Activated naive CD8-positive, alpha-beta T cell treated with anti-CD3 and anti-CD28 coated beads for 36 hours (primary cell): ENCODE measurements around the gene APLF. TPM values are rescaled to one million over a fixed set of nuclear protein-coding genes. Genes with fewer than 3 reads are reported as not detected.
"Not testable (repeated sequence)": the region's sequence is repeated elsewhere in the genome, so short reads cannot be mapped to it uniquely, and the experiment has no call there.

ENCODE experiments used
- DNase-seq: peaks from one replicate; pipeline ENCODE4 v3.0.0; 2021
- H3K27ac Mint-ChIP-seq: one replicate; pipeline ENCODE4 v1.8.0; 2022; ENCODE audit warnings: mild to moderate bottlenecking, moderate library complexity, mixed read lengths
- H3K27me3 Mint-ChIP-seq: one replicate; pipeline ENCODE4 v1.8.0; 2022; ENCODE audit warnings: mild to moderate bottlenecking, mixed read lengths
- H3K36me3 Mint-ChIP-seq: one replicate; pipeline ENCODE4 v1.8.0; 2021; ENCODE audit warnings: mild to moderate bottlenecking, mixed read lengths
- H3K4me1 Mint-ChIP-seq: one replicate; pipeline ENCODE4 v1.8.0; 2021; ENCODE audit warnings: mixed read lengths
- H3K4me3 Mint-ChIP-seq: one replicate; pipeline ENCODE4 v1.8.0; 2022; ENCODE audit warnings: mild to moderate bottlenecking, moderate library complexity, mixed read lengths
- H3K9me3 Mint-ChIP-seq: one replicate; pipeline ENCODE4 v1.8.0; 2022; ENCODE audit warnings: mixed read lengths
- total RNA-seq, 2 experiments: library from RNA; stranded (reverse); gene quantifications; one replicate each; pipeline ENCODE4 v1.2.3, GENCODE V29; 2021

The APLF gene
- total RNA-seq, 2 experiments from 2014 or later = 2.4 to 2.7 TPM

GRCh38 chr2:68591225-68591624, 123.8 kb downstream of the APLF start:
- H3K27ac Mint-ChIP-seq = no peak overlapping the region
- no peak overlapping the region for H3K4me3 Mint-ChIP-seq
- no peak for DNase-seq
- peaks cover 3% of the 10 kb centered on the region for H3K27me3 Mint-ChIP-seq
- H3K36me3 Mint-ChIP-seq = no peaks in the 10 kb centered on the region
- peaks cover 11% of the 10 kb centered on the region for H3K4me1 Mint-ChIP-seq
- H3K9me3 Mint-ChIP-seq = no peaks in the 10 kb centered on the region

DNA sequence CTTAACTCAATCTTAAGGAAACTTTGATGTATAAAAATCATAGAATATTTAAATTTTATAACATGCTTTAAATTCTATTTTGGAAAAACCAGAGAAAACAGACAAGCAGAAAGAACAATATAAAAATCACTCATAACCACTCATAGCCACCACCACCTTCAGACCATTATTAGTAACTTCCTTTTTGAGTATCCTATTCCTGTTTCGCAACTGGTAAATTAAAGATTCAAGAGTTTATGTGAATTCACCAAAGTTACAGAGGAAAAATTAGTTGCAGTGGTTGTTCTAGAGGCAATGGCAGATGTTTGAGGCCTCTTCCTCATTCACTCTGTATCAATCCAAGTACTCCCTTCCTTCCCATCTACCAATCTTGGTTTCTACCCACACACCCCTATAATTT, 126.7 kb downstream of the APLF start:
- H3K27me3 Mint-ChIP-seq = peaks cover 9% of the 10 kb centered on the region
- H3K4me3 Mint-ChIP-seq = no peak overlapping the region
- H3K9me3 Mint-ChIP-seq = peaks cover under 1% of the 10 kb centered on the region
- no peaks in the 10 kb centered on the region for H3K36me3 Mint-ChIP-seq
- no peak for DNase-seq
- peaks cover 11% of the 10 kb centered on the region for H3K4me1 Mint-ChIP-seq
- no peak overlapping the region for H3K27ac Mint-ChIP-seq

DNA sequence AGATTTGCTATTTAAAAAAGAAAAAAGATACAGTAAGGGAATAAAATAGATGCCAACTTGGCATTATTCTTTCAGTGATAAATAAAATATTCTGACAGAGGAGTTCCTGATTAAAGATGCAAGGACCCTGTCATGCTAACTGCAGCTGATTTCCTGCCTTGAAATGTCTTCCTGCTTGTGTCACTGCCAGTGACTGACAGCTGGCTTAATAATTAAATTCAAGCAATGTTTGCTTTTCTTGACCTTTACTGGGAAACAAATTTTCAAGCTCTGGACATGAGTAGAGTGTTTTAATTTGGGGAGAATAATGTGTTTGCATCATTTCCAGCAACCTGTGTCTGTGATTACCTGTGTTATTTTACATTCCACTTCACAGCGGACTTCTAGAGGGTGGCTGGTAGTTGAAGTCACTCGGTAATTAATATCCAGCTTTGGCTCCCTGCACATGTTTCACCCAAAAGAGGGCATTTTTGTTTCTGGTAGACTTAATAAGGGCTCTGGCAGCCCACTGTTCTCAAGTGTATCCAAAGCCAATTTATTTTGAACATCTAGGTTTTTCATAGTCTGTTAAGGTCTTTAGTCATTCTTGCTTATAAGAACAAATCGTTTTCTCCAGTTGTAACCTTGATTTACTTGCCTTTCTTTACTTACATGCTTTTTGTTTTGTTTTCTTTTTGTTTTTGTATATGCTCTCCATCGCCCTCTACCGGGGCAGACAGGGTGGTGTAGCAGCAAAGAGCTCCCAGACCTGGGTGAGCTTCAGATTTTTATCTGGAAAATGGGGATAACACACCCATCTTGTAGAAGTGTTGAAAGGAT, 127.5 kb downstream of the APLF start:
- H3K36me3 Mint-ChIP-seq = no peaks in the 10 kb centered on the region
- no peak overlapping the region for H3K4me3 Mint-ChIP-seq
- H3K9me3 Mint-ChIP-seq = peaks cover 9% of the 10 kb centered on the region
- peaks cover 9% of the 10 kb centered on the region for H3K27me3 Mint-ChIP-seq
- no peak overlapping the region for H3K27ac Mint-ChIP-seq
- peak; percentile 33 for DNase-seq
- H3K4me1 Mint-ChIP-seq = peaks cover 11% of the 10 kb centered on the region

- H3K4me3 Mint-ChIP-seq, H3K27me3 Mint-ChIP-seq, H3K36me3 Mint-ChIP-seq, DNase-seq, H3K27ac Mint-ChIP-seq: not testable (repeated sequence)
- Mint-ChIP-seq H3K9me3 (peaks cover 14% of the 10 kb centered on the region), H3K4me1 (peaks cover 11% of the 10 kb centered on the region)
Measured at GRCh38 chr2:68595493-68595785, 128.1 kb downstream of the APLF start.

DNA sequence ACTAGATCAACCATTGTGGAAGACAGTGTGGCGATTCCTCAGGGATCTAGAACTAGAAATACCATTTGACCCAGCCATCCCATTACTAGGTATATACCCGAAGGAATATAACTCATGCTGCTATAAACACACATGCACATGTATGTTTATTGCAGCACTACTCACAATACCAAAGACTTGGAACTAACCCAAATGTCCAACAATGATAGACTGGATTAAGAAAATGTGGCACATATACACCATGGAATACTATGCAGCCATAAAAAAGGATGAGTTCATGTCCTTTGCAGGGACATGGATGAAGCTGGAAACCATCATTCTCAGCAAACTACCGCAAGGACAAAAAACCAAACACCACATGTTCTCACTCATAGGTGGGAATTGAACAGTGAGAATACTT, 133.1 kb downstream of the APLF start:
- H3K4me1 Mint-ChIP-seq, H3K27ac Mint-ChIP-seq, H3K36me3 Mint-ChIP-seq, DNase-seq, H3K27me3 Mint-ChIP-seq, H3K4me3 Mint-ChIP-seq: not testable (repeated sequence)
- peaks cover 31% of the 10 kb centered on the region for H3K9me3 Mint-ChIP-seq

- Mint-ChIP-seq H3K9me3 (peaks cover 31% of the 10 kb centered on the region), H3K36me3 (no peaks in the 10 kb centered on the region), H3K27me3 (peaks cover 1% of the 10 kb centered on the region), H3K4me1 (no peaks in the 10 kb centered on the region), H3K4me3 (no peak overlapping the region), H3K27ac (no peak overlapping the region)
- no peak for DNase-seq
Measured at GRCh38 chr2:68603059-68603458, 135.7 kb downstream of the APLF start.

DNA sequence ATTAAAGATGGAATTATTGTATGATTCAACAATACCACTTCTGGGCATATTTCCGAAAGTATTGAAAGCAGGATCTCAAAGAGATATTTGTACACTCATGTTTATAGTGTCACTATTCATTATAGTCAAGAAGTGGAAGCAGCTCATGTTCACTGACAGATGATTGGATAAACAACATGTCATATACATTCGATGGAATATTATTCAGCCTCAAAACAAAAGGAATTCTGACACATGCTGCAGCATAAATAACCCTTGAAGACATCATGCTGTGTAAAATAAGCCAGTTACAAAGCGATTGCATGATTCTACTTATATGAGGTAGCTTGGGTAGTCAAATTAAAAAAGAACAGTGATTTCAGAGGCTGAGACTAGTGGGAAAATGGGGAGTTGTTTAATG, 136.7 kb downstream of the APLF start:
- peaks cover 30% of the 10 kb centered on the region for H3K9me3 Mint-ChIP-seq
- no peak for DNase-seq
- H3K36me3 Mint-ChIP-seq = no peaks in the 10 kb centered on the region
- H3K27me3 Mint-ChIP-seq = no peaks in the 10 kb centered on the region
- no peak overlapping the region for H3K27ac Mint-ChIP-seq
- H3K4me3 Mint-ChIP-seq = no peak overlapping the region
- no peaks in the 10 kb centered on the region for H3K4me1 Mint-ChIP-seq

- DNase-seq = no peak
- H3K27ac Mint-ChIP-seq = no peak overlapping the region
- H3K36me3 Mint-ChIP-seq = peaks cover 5% of the 10 kb centered on the region
- H3K9me3 Mint-ChIP-seq = peaks cover 21% of the 10 kb centered on the region
- no peak overlapping the region for H3K4me3 Mint-ChIP-seq
- H3K4me1 Mint-ChIP-seq = no peaks in the 10 kb centered on the region
- no peaks in the 10 kb centered on the region for H3K27me3 Mint-ChIP-seq
Measured at GRCh38 chr2:68605939-68606338, 138.6 kb downstream of the APLF start.

DNA sequence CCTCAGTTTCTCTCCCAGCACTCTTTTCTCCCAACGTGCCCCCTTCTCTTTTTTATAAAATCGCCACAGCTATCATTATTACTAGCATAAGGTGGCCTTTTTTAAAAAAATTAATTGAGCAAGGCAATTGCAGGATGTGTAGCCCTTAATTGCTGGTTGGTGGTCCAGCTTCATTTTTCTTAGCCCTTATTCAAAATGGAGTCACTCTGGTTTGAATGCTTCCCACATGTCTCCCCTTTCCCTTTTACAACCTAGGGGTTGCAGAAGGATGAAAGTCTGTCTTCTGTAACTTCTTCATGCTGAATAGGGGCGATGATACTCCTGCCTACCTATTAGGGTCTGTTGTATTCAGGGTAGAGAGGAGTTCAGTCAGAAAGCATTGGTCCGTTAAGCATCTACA, 139.4 kb downstream of the APLF start:
- Mint-ChIP-seq H3K27ac (no peak overlapping the region), H3K4me1 (no peaks in the 10 kb centered on the region), H3K4me3 (no peak overlapping the region), H3K9me3 (peaks cover 22% of the 10 kb centered on the region), H3K36me3 (peaks cover 6% of the 10 kb centered on the region), H3K27me3 (no peaks in the 10 kb centered on the region)
- no peak for DNase-seq

GRCh38 chr2:68607837-68608236, 140.5 kb downstream of the APLF start:
- no peaks in the 10 kb centered on the region for H3K27me3 Mint-ChIP-seq
- peaks cover 20% of the 10 kb centered on the region for H3K9me3 Mint-ChIP-seq
- H3K4me1 Mint-ChIP-seq = no peaks in the 10 kb centered on the region
- DNase-seq = no peak
- H3K36me3 Mint-ChIP-seq = peaks cover 11% of the 10 kb centered on the region
- H3K27ac Mint-ChIP-seq = no peak overlapping the region
- H3K4me3 Mint-ChIP-seq = no peak overlapping the region

- H3K9me3 Mint-ChIP-seq = peaks cover 14% of the 10 kb centered on the region
- no peaks in the 10 kb centered on the region for H3K4me1 Mint-ChIP-seq
- no peak overlapping the region for H3K27ac Mint-ChIP-seq
- H3K36me3 Mint-ChIP-seq = peaks cover 14% of the 10 kb centered on the region
- DNase-seq = no peak
- H3K27me3 Mint-ChIP-seq = no peaks in the 10 kb centered on the region
- H3K4me3 Mint-ChIP-seq = no peak overlapping the region
Measured at GRCh38 chr2:68612765-68613519, 145.6 kb downstream of the APLF start.

- Mint-ChIP-seq H3K36me3 (peaks cover 8% of the 10 kb centered on the region), H3K4me1 (no peaks in the 10 kb centered on the region), H3K27me3 (no peaks in the 10 kb centered on the region), H3K9me3 (peaks cover 10% of the 10 kb centered on the region), H3K27ac (no peak overlapping the region), H3K4me3 (no peak overlapping the region)
- DNase-seq = no peak
Measured at GRCh38 chr2:68620772-68621171, 153.4 kb downstream of the APLF start.

DNA sequence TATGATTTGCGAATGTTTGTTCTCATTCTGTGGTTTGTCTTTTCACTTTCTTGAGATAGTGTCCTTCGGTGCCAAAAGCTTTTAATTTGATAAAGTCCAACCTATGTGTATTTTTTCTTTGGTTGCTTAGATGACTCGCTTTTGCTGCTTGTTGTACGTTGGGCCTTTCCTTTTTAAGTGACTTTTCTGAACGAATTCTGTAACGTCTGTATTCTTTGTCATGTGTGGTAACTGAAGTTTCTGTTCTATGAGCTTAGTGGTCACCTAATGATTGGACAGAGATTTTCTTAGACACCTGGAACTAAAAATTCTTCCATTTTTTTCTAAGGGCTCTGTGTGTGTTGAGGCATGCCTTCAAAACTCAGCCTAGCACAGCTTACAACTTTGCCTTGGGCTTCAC, 156.4 kb downstream of the APLF start:
- H3K27ac Mint-ChIP-seq = no peak overlapping the region
- H3K27me3 Mint-ChIP-seq = no peaks in the 10 kb centered on the region
- DNase-seq = no peak
- no peaks in the 10 kb centered on the region for H3K4me1 Mint-ChIP-seq
- H3K4me3 Mint-ChIP-seq = no peak overlapping the region
- peaks cover 8% of the 10 kb centered on the region for H3K9me3 Mint-ChIP-seq
- peaks cover 4% of the 10 kb centered on the region for H3K36me3 Mint-ChIP-seq

GRCh38 chr2:68627615-68628014, 160.2 kb downstream of the APLF start:
- H3K9me3 Mint-ChIP-seq = peaks cover 1% of the 10 kb centered on the region
- DNase-seq = no peak
- peaks cover 4% of the 10 kb centered on the region for H3K36me3 Mint-ChIP-seq
- H3K27ac Mint-ChIP-seq = no peak overlapping the region
- no peak overlapping the region for H3K4me3 Mint-ChIP-seq
- H3K4me1 Mint-ChIP-seq = no peaks in the 10 kb centered on the region
- no peaks in the 10 kb centered on the region for H3K27me3 Mint-ChIP-seq
